Endothelial cell of umbilical vein (primary cell): Measurements from ENCODE around the gene MALAT1.

Experiments used
- CTCF ChIP-seq, 2 donors: IDR thresholded peaks; 1 replicate in 1 of 2; 2 replicates in 1 of 2; pipeline ENCODE4 v1.5.1; 2011; ENCODE audit warnings: low read length in 2 of 2, mild to moderate bottlenecking in 2 of 2, moderate library complexity in 2 of 2, control low read depth in 1 of 2, inconsistent platforms in 1 of 2, low read depth in 1 of 2; ENCODE audit not compliant: insufficient read depth in 1 of 2; ENCODE audit errors: extremely low read depth in 1 of 2
- EZH2 ChIP-seq: IDR thresholded peaks from 2 replicates; pipeline ENCODE4 v1.6.1; 2012; ENCODE audit warnings: borderline replicate concordance, low read depth, mild to moderate bottlenecking, moderate library complexity, low read length, inconsistent platforms; ENCODE audit not compliant: severe bottlenecking
- FOS ChIP-seq: IDR thresholded peaks from 2 replicates; pipeline ENCODE4 v1.6.1; 2011; ENCODE audit warnings: mild to moderate bottlenecking, low read length, moderate library complexity, borderline replicate concordance; ENCODE audit not compliant: insufficient read depth
- POLR2A ChIP-seq: IDR thresholded peaks from 2 replicates; pipeline ENCODE4 v1.6.1; 2012; ENCODE audit warnings: low read depth, mild to moderate bottlenecking, control low read depth, low read length

GRCh38 chr11:65551572-65552387 lies 52.9 kb downstream of the MALAT1 start:
- no peak for TF ChIP-seq EZH2
- TF ChIP-seq CTCF (IDR thresholded peaks at IDR 0.05; ENCODE audit: extremely low read depth in 1 of 2, insufficient read depth in 1 of 2, low read depth in 1 of 2, low read length in 2 of 2) = peak; percentile 55 to 57
- TF ChIP-seq FOS = no peak
- TF ChIP-seq POLR2A = no peak
